HL-60 (cell line): ENCODE results near the gene WWP2.

Experiments
- GABPA ChIP-seq: IDR thresholded peaks from 2 replicates; pipeline ENCODE4 v1.6.1; 2012; ENCODE audit warnings: low read depth
- POLR2AphosphoS5 ChIP-seq: IDR thresholded peaks from 2 replicates; pipeline ENCODE4 v1.6.1; 2012; ENCODE audit warnings: low read depth
- SPI1 ChIP-seq: IDR thresholded peaks from 2 replicates; pipeline ENCODE4 v1.6.1; 2012; ENCODE audit warnings: low read depth, mild to moderate bottlenecking, borderline replicate concordance
- TF ChIP-seq, protein P1 (sequence below): IDR thresholded peaks from one replicate; pipeline ENCODE4 v1.5.1; 2011; ENCODE audit warnings: low read length, control low read depth, inconsistent platforms; ENCODE audit not compliant: insufficient read depth
- TF ChIP-seq, protein P2 (sequence below): IDR thresholded peaks from 2 replicates; pipeline ENCODE4 v1.6.1; 2012; ENCODE audit warnings: low read depth; ENCODE audit not compliant: insufficient replicate concordance

DNA sequence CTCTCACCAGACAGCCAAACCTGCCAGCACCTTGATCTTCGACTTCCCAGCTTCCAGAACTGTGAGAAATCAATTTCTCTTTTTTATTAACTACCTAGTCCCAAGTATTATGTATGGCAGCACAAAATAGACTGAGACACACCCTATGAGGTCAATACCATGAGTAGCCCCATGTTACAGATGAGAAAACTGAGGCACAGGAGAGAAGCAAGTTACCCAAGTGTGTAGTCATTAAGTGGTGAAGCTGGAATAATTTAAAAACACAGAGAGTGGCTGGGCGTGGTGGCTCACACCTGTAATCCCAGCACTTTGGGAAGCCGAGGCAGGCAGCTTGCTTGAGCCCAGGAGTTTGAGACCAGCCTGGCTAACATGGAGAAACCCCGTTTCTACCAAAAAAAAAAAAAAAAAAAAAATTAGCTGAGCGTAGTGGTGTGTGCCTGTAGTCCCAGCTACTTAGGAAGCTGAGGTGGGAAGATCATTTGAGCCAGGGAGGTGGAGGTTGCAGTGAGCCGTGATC lies 40.6 kb upstream of the WWP2 start:
- TF ChIP-seq, protein P1, sequence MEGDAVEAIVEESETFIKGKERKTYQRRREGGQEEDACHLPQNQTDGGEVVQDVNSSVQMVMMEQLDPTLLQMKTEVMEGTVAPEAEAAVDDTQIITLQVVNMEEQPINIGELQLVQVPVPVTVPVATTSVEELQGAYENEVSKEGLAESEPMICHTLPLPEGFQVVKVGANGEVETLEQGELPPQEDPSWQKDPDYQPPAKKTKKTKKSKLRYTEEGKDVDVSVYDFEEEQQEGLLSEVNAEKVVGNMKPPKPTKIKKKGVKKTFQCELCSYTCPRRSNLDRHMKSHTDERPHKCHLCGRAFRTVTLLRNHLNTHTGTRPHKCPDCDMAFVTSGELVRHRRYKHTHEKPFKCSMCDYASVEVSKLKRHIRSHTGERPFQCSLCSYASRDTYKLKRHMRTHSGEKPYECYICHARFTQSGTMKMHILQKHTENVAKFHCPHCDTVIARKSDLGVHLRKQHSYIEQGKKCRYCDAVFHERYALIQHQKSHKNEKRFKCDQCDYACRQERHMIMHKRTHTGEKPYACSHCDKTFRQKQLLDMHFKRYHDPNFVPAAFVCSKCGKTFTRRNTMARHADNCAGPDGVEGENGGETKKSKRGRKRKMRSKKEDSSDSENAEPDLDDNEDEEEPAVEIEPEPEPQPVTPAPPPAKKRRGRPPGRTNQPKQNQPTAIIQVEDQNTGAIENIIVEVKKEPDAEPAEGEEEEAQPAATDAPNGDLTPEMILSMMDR: no peak
- no peak for TF ChIP-seq SPI1
- no peak for TF ChIP-seq POLR2AphosphoS5
- TF ChIP-seq, protein P2, sequence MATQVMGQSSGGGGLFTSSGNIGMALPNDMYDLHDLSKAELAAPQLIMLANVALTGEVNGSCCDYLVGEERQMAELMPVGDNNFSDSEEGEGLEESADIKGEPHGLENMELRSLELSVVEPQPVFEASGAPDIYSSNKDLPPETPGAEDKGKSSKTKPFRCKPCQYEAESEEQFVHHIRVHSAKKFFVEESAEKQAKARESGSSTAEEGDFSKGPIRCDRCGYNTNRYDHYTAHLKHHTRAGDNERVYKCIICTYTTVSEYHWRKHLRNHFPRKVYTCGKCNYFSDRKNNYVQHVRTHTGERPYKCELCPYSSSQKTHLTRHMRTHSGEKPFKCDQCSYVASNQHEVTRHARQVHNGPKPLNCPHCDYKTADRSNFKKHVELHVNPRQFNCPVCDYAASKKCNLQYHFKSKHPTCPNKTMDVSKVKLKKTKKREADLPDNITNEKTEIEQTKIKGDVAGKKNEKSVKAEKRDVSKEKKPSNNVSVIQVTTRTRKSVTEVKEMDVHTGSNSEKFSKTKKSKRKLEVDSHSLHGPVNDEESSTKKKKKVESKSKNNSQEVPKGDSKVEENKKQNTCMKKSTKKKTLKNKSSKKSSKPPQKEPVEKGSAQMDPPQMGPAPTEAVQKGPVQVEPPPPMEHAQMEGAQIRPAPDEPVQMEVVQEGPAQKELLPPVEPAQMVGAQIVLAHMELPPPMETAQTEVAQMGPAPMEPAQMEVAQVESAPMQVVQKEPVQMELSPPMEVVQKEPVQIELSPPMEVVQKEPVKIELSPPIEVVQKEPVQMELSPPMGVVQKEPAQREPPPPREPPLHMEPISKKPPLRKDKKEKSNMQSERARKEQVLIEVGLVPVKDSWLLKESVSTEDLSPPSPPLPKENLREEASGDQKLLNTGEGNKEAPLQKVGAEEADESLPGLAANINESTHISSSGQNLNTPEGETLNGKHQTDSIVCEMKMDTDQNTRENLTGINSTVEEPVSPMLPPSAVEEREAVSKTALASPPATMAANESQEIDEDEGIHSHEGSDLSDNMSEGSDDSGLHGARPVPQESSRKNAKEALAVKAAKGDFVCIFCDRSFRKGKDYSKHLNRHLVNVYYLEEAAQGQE: no peak
- TF ChIP-seq GABPA: no peak
